NCI-H526 treated with DMSO at 0.1 percent for 48 hours (cell line): ENCODE measurements around the gene CCND1.
"Not testable (repeated sequence)": the region's sequence is repeated elsewhere in the genome, so short reads cannot be mapped to it uniquely, and the experiment has no call there.

ENCODE experiments used
- DNase-seq: peaks from one replicate; lab custom pipeline; 2025; lab: John Stamatoyannopoulos, UW

Gene CCND1

GRCh38 chr11:69692422-69692821, 51.5 kb downstream of the CCND1 start:
- DNase-seq: no peak

- DNase-seq: no peak
Measured at GRCh38 chr11:69694781-69695180, 53.8 kb downstream of the CCND1 start.

- DNase-seq: no peak
Measured at GRCh38 chr11:69695581-69695980, 54.6 kb downstream of the CCND1 start.

- DNase-seq: not testable (repeated sequence)
Measured at GRCh38 chr11:69695995-69696394, 55.0 kb downstream of the CCND1 start.

- DNase-seq: no peak
Measured at GRCh38 chr11:69696749-69697468, 56.0 kb downstream of the CCND1 start.

GRCh38 chr11:69697469-69697843, 56.5 kb downstream of the CCND1 start:
- DNase-seq: no peak

GRCh38 chr11:69697861-69698260, 56.9 kb downstream of the CCND1 start:
- no peak for DNase-seq

GRCh38 chr11:69698362-69698761, 57.4 kb downstream of the CCND1 start:
- no peak for DNase-seq

GRCh38 chr11:69699213-69699612, 58.3 kb downstream of the CCND1 start:
- no peak for DNase-seq

GRCh38 chr11:69700278-69701140, 59.6 kb downstream of the CCND1 start:
- DNase-seq: no peak

- no peak for DNase-seq
Measured at GRCh38 chr11:69702239-69702691, 61.3 kb downstream of the CCND1 start.

GRCh38 chr11:69702769-69703452, 62.0 kb downstream of the CCND1 start:
- no peak for DNase-seq

- no peak for DNase-seq
Measured at GRCh38 chr11:69703453-69703767, 62.5 kb downstream of the CCND1 start.
